GM18909 (cell line): ENCODE measurements around the gene SUSD3.
"Not testable (repeated sequence)": the region's sequence is repeated elsewhere in the genome, so short reads cannot be mapped to it uniquely, and the experiment has no call there.

Source experiments
- ATAC-seq: cut with Tn5 transposase; IDR thresholded peaks from one replicate; pipeline ENCODE4 v1.9.1; 2021; ENCODE audit warnings: mild to moderate bottlenecking; ENCODE audit not compliant: unreplicated experiment, poor library complexity

SUSD3 gene

GRCh38 chr9:93091056-93091452, 32.6 kb downstream of the SUSD3 start:
- no peak for ATAC-seq

- ATAC-seq: no peak
Measured at GRCh38 chr9:93091453-93092081, 33.1 kb downstream of the SUSD3 start.

GRCh38 chr9:93092251-93092991, 33.9 kb downstream of the SUSD3 start:
- no peak for ATAC-seq

DNA sequence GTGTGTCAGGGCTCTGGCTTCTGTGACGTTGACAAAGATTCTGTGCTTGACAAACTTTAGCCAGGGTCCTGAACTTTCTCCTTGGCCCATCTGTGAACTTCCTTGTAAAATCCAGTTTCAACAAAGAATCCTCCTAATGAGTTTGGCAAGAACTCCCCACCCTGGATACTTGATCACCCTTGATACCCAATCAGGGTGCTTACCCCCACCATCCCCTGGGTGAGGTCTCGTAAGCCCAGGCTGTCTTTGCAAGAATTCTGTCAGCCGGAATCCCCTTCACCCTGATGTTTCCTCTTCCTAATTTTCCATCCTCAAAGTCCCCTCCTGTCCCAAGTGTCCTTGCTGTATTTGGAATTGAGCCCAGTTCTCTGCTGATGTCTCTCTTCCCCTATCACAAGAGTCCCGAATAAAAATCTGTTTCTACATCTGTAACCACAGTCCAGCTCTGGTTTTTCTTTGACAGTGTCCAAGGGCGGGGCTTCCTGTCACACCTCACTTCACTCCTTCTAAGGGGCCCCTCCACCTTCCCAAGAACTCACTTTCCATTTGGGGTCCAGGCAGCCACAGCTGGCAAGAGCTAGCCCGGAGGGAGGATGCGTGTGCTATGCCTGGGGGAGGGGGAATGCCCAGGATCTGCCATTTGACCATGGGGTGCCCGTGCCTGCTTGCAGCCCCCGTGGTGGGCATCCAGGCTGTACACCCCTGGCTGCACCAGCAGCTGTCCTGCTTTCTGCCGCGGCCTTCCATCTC, 34.8 kb downstream of the SUSD3 start:
- ATAC-seq: no peak

- no peak for ATAC-seq
Measured at GRCh38 chr9:93093877-93094657, 35.6 kb downstream of the SUSD3 start.

- no peak for ATAC-seq
Measured at GRCh38 chr9:93094658-93095204, 36.2 kb downstream of the SUSD3 start.

GRCh38 chr9:93095205-93096130, 37.0 kb downstream of the SUSD3 start:
- peak; percentile 63 for ATAC-seq

DNA sequence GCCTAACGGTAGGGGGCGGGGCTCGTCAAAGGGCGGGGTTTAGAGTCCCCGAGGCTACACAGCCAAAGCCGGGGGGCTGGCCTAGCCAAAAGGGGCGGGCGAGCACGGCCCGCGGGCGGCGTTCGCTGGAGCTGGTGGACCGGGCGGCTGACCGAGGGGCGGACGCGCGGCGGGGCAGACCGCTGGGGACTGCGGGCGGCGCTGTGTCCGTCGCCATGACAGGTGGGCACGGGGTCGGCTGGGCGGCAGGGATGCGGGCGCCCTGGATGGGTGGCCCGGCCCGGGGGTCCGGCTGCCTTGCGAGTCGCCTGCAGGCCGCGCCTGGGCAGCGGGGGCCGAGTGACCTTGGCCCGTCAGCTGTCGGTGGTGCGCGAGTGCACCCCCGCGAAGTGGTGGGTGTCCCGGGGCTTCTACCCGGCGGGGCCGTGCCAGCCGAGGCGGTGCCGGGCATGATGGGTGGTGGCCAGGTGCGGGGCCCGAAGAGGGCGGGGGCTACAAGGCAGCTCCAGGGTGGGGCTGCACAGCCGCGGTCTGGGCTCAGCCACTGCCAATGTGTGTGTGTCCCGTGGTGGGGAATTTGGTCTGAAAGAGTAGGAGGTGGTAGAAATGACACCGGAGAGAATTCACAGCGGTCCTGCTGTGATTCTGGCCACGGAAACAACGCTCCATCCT, 37.8 kb downstream of the SUSD3 start, which contains the start of gene CARD19:
Gene CARD19, plus strand, starts transcription at position 87 of the 672 bp plus-strand sequence. Its CDS starts 129 bp downstream, at position 216.
- ATAC-seq: peak; percentile 9

DNA sequence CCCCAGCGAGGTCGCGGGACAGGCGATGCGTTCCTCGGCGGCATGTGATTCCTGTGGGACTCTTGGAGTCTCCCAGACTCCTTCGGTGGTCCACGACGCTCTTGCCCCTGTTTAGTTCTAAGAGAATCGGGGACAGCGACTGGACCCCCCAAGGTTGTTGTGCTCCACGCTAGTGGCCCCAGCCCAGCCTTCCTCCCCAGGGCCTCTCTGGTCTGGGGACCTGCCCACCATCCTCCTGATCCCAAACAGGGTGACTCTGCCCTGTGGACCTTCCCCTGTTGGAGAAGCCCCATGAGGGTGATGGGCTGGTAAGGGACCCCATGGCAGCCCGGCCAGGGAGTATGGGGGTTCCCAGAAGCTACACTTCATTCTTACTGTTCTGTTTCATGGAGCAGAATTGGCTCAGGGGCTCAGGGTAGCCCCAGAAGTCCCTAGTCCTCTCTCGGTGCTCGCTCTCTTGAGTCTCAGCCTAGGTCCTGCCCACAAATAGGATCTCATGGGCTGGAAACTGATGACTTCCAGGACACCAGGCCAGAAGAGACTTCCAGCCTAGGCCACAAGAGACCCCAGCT, 38.4 kb downstream of the SUSD3 start:
- no peak for ATAC-seq

- ATAC-seq: no peak
Measured at GRCh38 chr9:93097511-93098201, 39.2 kb downstream of the SUSD3 start.

GRCh38 chr9:93098236-93098946, 39.9 kb downstream of the SUSD3 start:
- no peak for ATAC-seq

DNA sequence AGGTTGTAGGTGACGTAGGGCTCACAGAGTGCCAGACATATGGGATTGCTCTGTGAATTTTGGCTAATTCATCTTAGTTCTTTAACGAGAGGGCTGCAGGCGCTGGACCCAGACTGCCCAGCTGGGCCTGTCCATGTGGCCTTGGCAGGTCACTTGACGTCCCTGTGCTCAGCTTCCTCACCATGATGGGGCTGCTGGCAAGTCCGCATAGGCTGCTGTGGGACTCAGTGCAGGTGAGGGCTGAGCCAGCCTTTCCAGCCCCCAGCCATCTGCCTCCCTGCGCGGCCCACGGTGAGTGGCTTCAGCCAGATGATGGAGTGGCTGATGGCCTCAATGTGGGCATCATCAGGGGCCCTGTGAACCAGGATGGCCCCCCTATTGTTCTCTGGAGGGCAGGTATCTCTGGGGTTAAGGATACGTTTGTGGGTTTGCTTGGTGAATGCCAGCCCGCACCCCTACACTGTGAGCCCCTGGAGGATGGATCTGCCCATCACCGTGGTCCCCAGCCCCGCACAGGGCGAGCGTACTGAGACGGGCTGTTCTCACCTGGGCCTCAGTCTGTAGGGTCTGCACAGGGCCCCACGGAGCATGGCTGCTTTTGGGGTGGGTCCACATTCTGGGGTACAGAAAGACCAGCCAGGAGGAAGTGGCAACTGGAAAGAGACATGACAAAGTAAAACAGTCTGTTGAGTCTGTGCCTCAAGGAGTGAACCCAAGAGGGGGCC, 41.2 kb downstream of the SUSD3 start:
- ATAC-seq: no peak

DNA sequence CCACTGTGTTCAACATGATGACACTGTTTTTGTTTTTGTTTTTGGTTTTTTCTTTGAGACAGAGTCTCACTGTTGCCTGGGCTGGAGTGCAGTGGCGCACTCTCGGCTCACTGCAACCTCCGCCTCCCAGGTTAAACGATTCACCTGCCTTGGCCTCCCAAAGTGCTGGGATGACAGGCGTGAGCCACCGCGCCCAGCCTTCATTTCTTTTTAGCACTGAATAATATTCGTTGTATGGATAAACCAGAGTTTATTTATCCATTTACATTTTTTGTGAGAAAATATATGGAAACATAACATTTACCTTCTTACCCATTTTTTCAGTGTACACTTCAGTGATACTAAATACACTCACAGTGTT, 41.8 kb downstream of the SUSD3 start:
- ATAC-seq: no peak

DNA sequence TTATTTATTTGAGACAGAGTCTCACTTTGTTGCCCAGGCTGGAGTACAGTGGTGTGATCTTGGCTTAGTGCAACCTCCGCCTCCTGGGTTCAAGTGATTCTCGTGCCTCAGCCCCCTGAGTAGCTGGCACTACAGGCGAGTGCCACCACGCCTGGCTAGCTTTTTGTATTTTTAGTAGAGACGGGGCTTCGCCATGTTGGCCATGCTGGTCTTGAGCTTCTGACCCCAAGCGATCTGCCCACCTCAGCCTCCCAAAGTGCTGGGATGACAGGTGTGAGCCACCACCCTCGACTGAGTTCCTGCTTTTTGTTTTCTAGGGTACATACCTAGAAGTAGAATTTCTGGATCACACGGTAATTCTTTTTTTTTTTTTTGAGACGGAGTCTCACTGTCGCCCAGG, 42.6 kb downstream of the SUSD3 start:
- ATAC-seq: not testable (repeated sequence)

- ATAC-seq: no peak
Measured at GRCh38 chr9:93105620-93106019, 47.1 kb downstream of the SUSD3 start.

- ATAC-seq: no peak
Measured at GRCh38 chr9:93107151-93107824, 48.8 kb downstream of the SUSD3 start.
